GM12878 (cell line): ENCODE measurements around the gene MED13L. TPM values are rescaled to one million over a fixed set of nuclear protein-coding genes. Genes with fewer than 3 reads are reported as not detected.

Experiments
- ATAC-seq: fragments of 200-7000 bp; cut with Tn5 transposase; 3 replicates; pipeline ENCODE4 v1.9.1; 2020; ENCODE audit warnings: mild to moderate bottlenecking, moderate library complexity
- BruUV-seq: library from RNA; stranded (reverse); fragments of 400-500 nt; replicated peaks from 2 replicates; lab custom pipeline; 2021; lab: Mats Ljungman, UMichigan
- CTCF ChIA-PET: fragments of 300-600 bp; sonication (Branson Sonifier 250); formaldehyde crosslinking; extraction: SDS; loops from one replicate; lab custom pipeline; 2021; ENCODE audit warnings: inconsistent platforms; lab: Yijun Ruan, JAX
- POLR2A ChIA-PET: fragments of 350-600 bp; formaldehyde crosslinking; extraction: SDS; loops from one replicate; lab custom pipeline; 2021; ENCODE audit warnings: inconsistent platforms; lab: Charles Lee
- RAD21 ChIA-PET: fragments of 300-600 bp; sonication (Branson Sonifier 250); formaldehyde crosslinking; loops from one replicate; lab custom pipeline; 2023; ENCODE audit warnings: antibody characterized with exemption; ENCODE audit not compliant: unreplicated experiment; lab: Charles Lee
- SMC1A ChIA-PET: fragments of 300-600 bp; sonication (Branson Sonifier 250); formaldehyde crosslinking; loops from one replicate; lab custom pipeline; 2023; ENCODE audit not compliant: unreplicated experiment, uncharacterized antibody; lab: Charles Lee
- DNase-seq: peaks from one replicate; pipeline ENCODE4 v3.0.0-alpha.2; 2011; ENCODE audit warnings: low read depth, low spot score
- FAIRE-seq: peaks from 3 replicates; lab custom pipeline; 2011; peaks lifted over from hg19 to GRCh38; lab: Jason Lieb, UNC
- H2AFZ ChIP-seq: 2 replicates; pipeline ENCODE4 v1.6.0; 2011; ENCODE audit warnings: low read depth, low read length, control low read depth; ENCODE audit not compliant: control insufficient read depth
- H3K27ac ChIP-seq: 2 replicates; pipeline ENCODE4 v1.5.1; 2011; ENCODE audit warnings: control low read depth; ENCODE audit not compliant: control insufficient read depth, insufficient read depth
- H3K27me3 ChIP-seq, 2 experiments: replicated peaks in 1 of 2; 2 replicates each; pipeline versions ENCODE4 v1.6.0 to v1.6.1; 2011; ENCODE audit warnings: low read length in 1 of 2; ENCODE audit not compliant: control insufficient read depth in 2 of 2, insufficient read depth in 2 of 2
- H3K36me3 ChIP-seq, 2 experiments: 2 replicates each; pipeline ENCODE4 v1.5.1; 2011; ENCODE audit warnings: low read length in 1 of 2; ENCODE audit not compliant: control insufficient read depth in 2 of 2, insufficient read depth in 2 of 2
- H3K4me1 ChIP-seq: 2 replicates; pipeline ENCODE4 v1.6.1; 2011; ENCODE audit warnings: mild to moderate bottlenecking, low read length, moderate library complexity, mixed read lengths; ENCODE audit not compliant: control insufficient read depth, insufficient read depth
- H3K4me2 ChIP-seq: 2 replicates; pipeline ENCODE4 v1.6.0; 2011; ENCODE audit warnings: control low read depth; ENCODE audit not compliant: control insufficient read depth, insufficient read depth
- H3K4me3 ChIP-seq: fragments of 200-600 bp; sonication (generic); 2 replicates; pipeline ENCODE4 v1.5.1; 2016
- H3K79me2 ChIP-seq: 2 replicates; pipeline ENCODE4 v1.6.0; 2011; ENCODE audit warnings: low read length; ENCODE audit not compliant: control insufficient read depth, insufficient read depth
- H3K9ac ChIP-seq: 2 replicates; pipeline ENCODE4 v1.8.0; 2011; ENCODE audit warnings: low read length, control low read depth, mixed read lengths; ENCODE audit not compliant: control insufficient read depth, insufficient read depth
- H3K9me3 ChIP-seq: replicated peaks from 3 replicates; pipeline ENCODE4 v1.5.1; 2011; ENCODE audit warnings: mild to moderate bottlenecking, low read length; ENCODE audit not compliant: control insufficient read depth, insufficient read depth
- H4K20me1 ChIP-seq: 2 replicates; pipeline ENCODE4 v1.6.0; 2011; ENCODE audit not compliant: control insufficient read depth, insufficient read depth
- ASH2L ChIP-seq: fragments of 300-600, 200-600 bp; sonication (generic); IDR thresholded peaks from 2 replicates; pipeline ENCODE4 v1.6.1; 2017; ENCODE audit warnings: low read depth, mild to moderate bottlenecking, borderline replicate concordance
- CHD4 ChIP-seq: fragments of 200-600 bp; sonication (generic); IDR thresholded peaks from 2 replicates; pipeline ENCODE4 v1.6.1; 2016; ENCODE audit warnings: mild to moderate bottlenecking
- CREB1 ChIP-seq: IDR thresholded peaks from 2 replicates; pipeline ENCODE4 v1.6.1; 2012; ENCODE audit warnings: low read depth, mild to moderate bottlenecking, inconsistent platforms
- IKZF1 ChIP-seq: fragments of 450-650 bp; conservative IDR thresholded peaks from 2 replicates; pipeline ENCODE4 v1.6.1; 2017; ENCODE audit warnings: antibody characterized with exemption, mild to moderate bottlenecking
- IKZF2 ChIP-seq, 2 experiments: fragments of 450-650 bp; IDR thresholded peaks; 2 replicates each; pipeline ENCODE4 v1.6.1; 2017; ENCODE audit warnings: mild to moderate bottlenecking in 2 of 2, moderate library complexity in 2 of 2
- IRF5 ChIP-seq: fragments of 450-650 bp; IDR thresholded peaks from 2 replicates; pipeline ENCODE4 v1.6.1; 2017; ENCODE audit warnings: borderline replicate concordance
- MAX ChIP-seq: IDR thresholded peaks from 2 replicates; pipeline ENCODE4 v1.6.1; 2012; ENCODE audit warnings: low read depth, low read length, improper control_type of control experiment
- MXI1 ChIP-seq: fragments of 150-350 bp; IDR thresholded peaks from 2 replicates; pipeline ENCODE4 v1.6.1; 2011; ENCODE audit warnings: low read depth, mild to moderate bottlenecking, inconsistent platforms, low read length, improper control_type of control experiment
- RELA ChIP-seq: fragments of 450-650 bp; IDR thresholded peaks from 2 replicates; pipeline ENCODE4 v1.8.0; 2014; ENCODE audit warnings: borderline replicate concordance; ENCODE audit not compliant: partially characterized antibody
- SRF ChIP-seq, 2 experiments: IDR thresholded peaks; 2 replicates each; pipeline ENCODE4 v1.6.1; 2011; ENCODE audit warnings: low read depth in 2 of 2, low read length in 2 of 2, mild to moderate bottlenecking in 1 of 2, moderate library complexity in 1 of 2
- USF1 ChIP-seq: IDR thresholded peaks from 2 replicates; pipeline ENCODE4 v1.6.1; 2011; ENCODE audit warnings: borderline replicate concordance, low read depth, mild to moderate bottlenecking, moderate library complexity, mixed read lengths, low read length; ENCODE audit not compliant: insufficient read depth; ENCODE audit errors: extremely low read length
- YY1 ChIP-seq: IDR thresholded peaks from 2 replicates; pipeline ENCODE4 v1.6.1; 2011; ENCODE audit warnings: low read depth, mild to moderate bottlenecking, low read length
- ZBED1 ChIP-seq: IDR thresholded peaks from 2 replicates; pipeline ENCODE4 v1.6.1; 2016; ENCODE audit warnings: borderline replicate concordance
- WGBS: methylation state at CpG from one replicate; pipeline ENCODE4 v1.1.6; 2016; ENCODE audit warnings: low lambda C conversion rate; ENCODE audit not compliant: insufficient replicate concordance, insufficient coverage; ENCODE audit errors: missing lambda C conversion rate; 5-methylcytosine and 5-hydroxymethylcytosine counted together
- in situ Hi-C: fragments of 300-500 bp; cut with MboI; formaldehyde crosslinking; loops from 9 replicates; pipeline ENCODE4 v1.14.3; 2018; ENCODE audit warnings: mixed read lengths
- intact Hi-C: fragments of 100-400 bp; cut with micrococcal nuclease; formaldehyde crosslinking; loops from one replicate; pipeline ENCODE4 v1.14.2; 2022; ENCODE audit not compliant: unreplicated experiment
- polyA plus RNA-seq, 11 experiments: library from polyadenylated mRNA; depleted of rRNA in 4 of 11; unstranded in 6 of 11; stranded (reverse) in 5 of 11; fragments of >200 nt; fragmentation: Nextera tagmentation in 4 of 11; fragmentation: Illumina TruSeq in 1 of 11; extraction: Ambion mirVana in 4 of 11; extraction: Trizol in 1 of 11; gene quantifications; 1 replicate in 1 of 11; 2 replicates in 10 of 11; pipeline versions ENCODE4 v1.2.1 to v1.2.3, GENCODE V29; 2011 to 2016; ENCODE audit warnings: inconsistent platforms in 2 of 11, missing spikeins in 2 of 11, low read depth in 1 of 11
- total RNA-seq, 4 experiments: library from RNA; depleted of rRNA in 3 of 4; stranded (reverse); fragments of >200 nt in 3 of 4; fragmentation: Illumina TruSeq in 1 of 4; extraction: Trizol in 1 of 4; gene quantifications; 2 replicates each; pipeline versions ENCODE4 v1.2.1 to v1.2.3, GENCODE V29; 2013 to 2021
- TF ChIP-seq, protein P1 (sequence below): fragments of 150-350 bp; IDR thresholded peaks from 2 replicates; pipeline ENCODE4 v1.6.1; 2014; ENCODE audit warnings: mild to moderate bottlenecking, low read depth, low read length

The MED13L gene
- total and polyA plus RNA-seq, 10 of the 15 experiments (the other 5 are each of a cell fraction or from before 2014, with no cell fraction given), result 3.7 to 30.1 (median 9.1) TPM

DNA sequence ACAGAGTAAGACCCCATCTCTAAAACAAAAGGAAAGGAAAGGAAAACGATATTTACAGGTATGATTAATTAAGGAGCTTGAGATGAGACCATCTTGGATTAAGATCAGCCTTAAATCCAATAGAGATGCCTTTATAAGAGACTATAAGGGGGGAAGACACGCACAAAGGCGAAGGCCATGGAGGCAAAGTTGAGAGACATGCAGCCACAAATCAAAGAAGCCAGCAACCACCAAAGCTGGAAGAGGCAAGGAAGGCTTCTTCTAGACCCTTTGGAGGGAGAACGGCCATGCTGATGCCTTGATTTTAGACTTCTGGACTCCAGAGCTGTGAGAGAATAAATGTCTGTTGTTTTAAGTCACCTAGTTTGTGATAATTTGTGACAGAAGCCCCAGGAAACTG is 39.6 kb upstream of the MED13L start:
- WGBS, result 58% methylated on average over 4 of the region's 4 CpGs
- ATAC-seq (no peak), DNase-seq (no peak), FAIRE-seq (no peak)
- Histone ChIP-seq H3K36me3 (no peaks in the 10 kb centered on the region), H3K9ac (no peak overlapping the region), H3K4me3 (no peak overlapping the region), H3K27me3 (peaks cover 0 to 2% of the 10 kb centered on the region in 2 experiments; a peak in 3 of 4 replicates), H3K9me3 (no peaks in the 10 kb centered on the region; the same call in 2 of the 3 replicates), H4K20me1 (no peaks in the 10 kb centered on the region), H3K79me2 (no peaks in the 10 kb centered on the region), H2AFZ (no peak overlapping the region), H3K4me2 (no peak overlapping the region), H3K27ac (no peak overlapping the region), H3K4me1 (peaks cover 9% of the 10 kb centered on the region)
- no TSS peak for BruUV-seq
- CTCF ChIA-PET, result no interaction called here
- POLR2A ChIA-PET, result no interaction called here
- SMC1A ChIA-PET, result no interaction called here
- TF ChIP-seq IKZF2 (IDR thresholded peaks at IDR 0.05), result no peak
- TF ChIP-seq CREB1, result no peak
- no peak for TF ChIP-seq IRF5
- TF ChIP-seq CHD4, result no peak
- TF ChIP-seq SRF (IDR thresholded peaks at IDR 0.05; ENCODE audit: low read depth in 2 of 2, low read length in 2 of 2), result no peak
- no peak for TF ChIP-seq MXI1
- no peak for TF ChIP-seq ASH2L
- TF ChIP-seq ZBED1, result no peak
- no peak for TF ChIP-seq IKZF1
- TF ChIP-seq YY1, result no peak
- TF ChIP-seq MAX, result no peak
- no peak for TF ChIP-seq RELA
- no peak for TF ChIP-seq USF1
- TF ChIP-seq, protein P1, sequence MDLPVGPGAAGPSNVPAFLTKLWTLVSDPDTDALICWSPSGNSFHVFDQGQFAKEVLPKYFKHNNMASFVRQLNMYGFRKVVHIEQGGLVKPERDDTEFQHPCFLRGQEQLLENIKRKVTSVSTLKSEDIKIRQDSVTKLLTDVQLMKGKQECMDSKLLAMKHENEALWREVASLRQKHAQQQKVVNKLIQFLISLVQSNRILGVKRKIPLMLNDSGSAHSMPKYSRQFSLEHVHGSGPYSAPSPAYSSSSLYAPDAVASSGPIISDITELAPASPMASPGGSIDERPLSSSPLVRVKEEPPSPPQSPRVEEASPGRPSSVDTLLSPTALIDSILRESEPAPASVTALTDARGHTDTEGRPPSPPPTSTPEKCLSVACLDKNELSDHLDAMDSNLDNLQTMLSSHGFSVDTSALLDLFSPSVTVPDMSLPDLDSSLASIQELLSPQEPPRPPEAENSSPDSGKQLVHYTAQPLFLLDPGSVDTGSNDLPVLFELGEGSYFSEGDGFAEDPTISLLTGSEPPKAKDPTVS, result no peak
- intact Hi-C loops, result no loop called here
- RAD21 ChIA-PET, result no interaction called here
- in situ Hi-C loops, result no loop called here
